ENCODE data around the gene ZNF775. TPM values are rescaled to one million over a fixed set of nuclear protein-coding genes. Genes with fewer than 3 reads are reported as not detected.

Gene ZNF775
- total and polyA plus RNA-seq, 2 of the 13 experiments (the other 11 are each of a cell fraction or from before 2014, with no cell fraction given): 3.1 to 3.2 TPM

- TF ChIP-seq ZBTB2 (CRISPR knock-in tag; IDR thresholded peaks at IDR 0.05; ENCODE audit: low read depth) (no peak), SRF (IDR thresholded peaks at IDR 0.05; ENCODE audit: low read depth, low read length) (no peak), SKI (IDR thresholded peaks at IDR 0.05; ENCODE audit: partially characterized antibody) (peak; percentile 93), ETV6 (CRISPR knock-in tag; conservative IDR thresholded peaks at IDR 0.05) (peak; percentile 74; the same call in 1 of the 2 replicates), ZNF883 (CRISPR knock-in tag; IDR thresholded peaks at IDR 0.05; ENCODE audit: not compliant biosample characterization) (peak; percentile 54), KLF11 (CRISPR knock-in tag; IDR thresholded peaks at IDR 0.05) (peak; percentile 89; the same call in 1 of the 2 replicates), ZKSCAN1 (IDR thresholded peaks at IDR 0.05; ENCODE audit: low read length) (no peak), AKAP8 (CRISPR knock-in tag; IDR thresholded peaks at IDR 0.05) (peak; percentile 49; the same call in 1 of the 2 replicates), NKX3-1 (CRISPR knock-in tag; IDR thresholded peaks at IDR 0.05) (no peak), ZFP82 (CRISPR knock-in tag; IDR thresholded peaks at IDR 0.05; ENCODE audit: borderline replicate concordance) (no peak), ZBTB44 (CRISPR knock-in tag; IDR thresholded peaks at IDR 0.05) (peak; percentile 70; the same call in 1 of the 2 replicates), ZBTB43 (CRISPR knock-in tag; conservative IDR thresholded peaks at IDR 0.05) (peak; percentile 69; the same call in 1 of the 2 replicates), ZNF557 (CRISPR knock-in tag; IDR thresholded peaks at IDR 0.05) (peak; percentile 85; the same call in 1 of the 2 replicates), BCL3 (CRISPR knock-in tag; IDR thresholded peaks at IDR 0.05) (peak; percentile 79; the same call in 1 of the 2 replicates), POLR2AphosphoS5 (IDR thresholded peaks at IDR 0.05; ENCODE audit: low read depth, low read length) (no peak), EP300 (IDR thresholded peaks at IDR 0.05; ENCODE audit: low read depth in 2 of 2, low read length in 2 of 2) (peak; percentile 94 to 95), EP300 (CRISPR knock-in tag; IDR thresholded peaks at IDR 0.05; ENCODE audit: borderline replicate concordance) (peak; percentile 92), ZNF558 (CRISPR knock-in tag; IDR thresholded peaks at IDR 0.05; ENCODE audit: borderline replicate concordance) (no peak; the same call in 1 of the 2 replicates), ZNF160 (CRISPR knock-in tag; IDR thresholded peaks at IDR 0.05) (peak; percentile 87; the same call in 1 of the 2 replicates), NR2F6 (IDR thresholded peaks at IDR 0.05) (peak; percentile 92), NR2F6 (CRISPR knock-in tag; IDR thresholded peaks at IDR 0.05) (peak; percentile 95), TSC22D2 (CRISPR knock-in tag; IDR thresholded peaks at IDR 0.05; ENCODE audit: borderline replicate concordance) (peak; percentile 88; the same call in 1 of the 2 replicates), ZNF724P (CRISPR knock-in tag; IDR thresholded peaks at IDR 0.05; ENCODE audit: borderline replicate concordance) (no peak)
Measured at GRCh38 chr7:150388709-150389531, 9.8 kb downstream of the ZNF775 start (continued).
